Panc1 (cell line): ENCODE measurements around the gene CEP85L. TPM values are rescaled to one million over a fixed set of nuclear protein-coding genes. Genes with fewer than 3 reads are reported as not detected.

Source experiments
- ATAC-seq: fragments of 200-7000 bp; cut with Tn5 transposase; 2 replicates; pipeline ENCODE4 v1.9.1; 2020; ENCODE audit warnings: mild to moderate bottlenecking, moderate library complexity
- BruUV-seq: library from RNA; stranded (reverse); fragments of 400-500 nt; replicated peaks from 2 replicates; lab custom pipeline; 2021; lab: Mats Ljungman, UMichigan
- CTCF ChIA-PET: fragments of 300-600 bp; sonication (Branson Sonifier 250); formaldehyde crosslinking; loops from one replicate; lab custom pipeline; 2022; ENCODE audit warnings: antibody characterized with exemption; lab: Charles Lee
- POLR2A ChIA-PET: fragments of 300-600 bp; sonication (Branson Sonifier 250); formaldehyde crosslinking; loops from one replicate; lab custom pipeline; 2022; ENCODE audit warnings: antibody characterized with exemption; lab: Charles Lee
- DNase-seq: peaks from one replicate; pipeline ENCODE4 v3.0.0-alpha.2; 2010; ENCODE audit warnings: low read depth, low spot score
- H3K27ac ChIP-seq: 2 replicates; pipeline ENCODE4 v1.5.1; 2011; ENCODE audit warnings: mild to moderate bottlenecking, low read length, inconsistent platforms
- H3K27me3 ChIP-seq: fragments of 200-500 bp; sonication (Bioruptor generic); 2 replicates; pipeline ENCODE4 v1.6.0; 2014; ENCODE audit warnings: low read length, inconsistent platforms; ENCODE audit not compliant: control insufficient read depth, insufficient read depth
- H3K36me3 ChIP-seq: fragments of 200-500 bp; sonication (Bioruptor generic); 2 replicates; pipeline ENCODE4 v1.5.1; 2014; ENCODE audit warnings: inconsistent platforms, mild to moderate bottlenecking, low read length, moderate library complexity; ENCODE audit not compliant: control insufficient read depth, insufficient read depth
- H3K4me1 ChIP-seq: 2 replicates; pipeline ENCODE4 v1.5.1; 2011; ENCODE audit warnings: inconsistent platforms, mild to moderate bottlenecking, low read length, moderate library complexity; ENCODE audit not compliant: control insufficient read depth, insufficient read depth
- H3K4me3 ChIP-seq, 2 experiments: 2 replicates each; pipeline ENCODE4 v1.5.1; 2011 to 2012; ENCODE audit warnings: low read depth in 2 of 2, low read length in 2 of 2, mild to moderate bottlenecking in 2 of 2, inconsistent platforms in 1 of 2, moderate library complexity in 1 of 2
- H3K9me3 ChIP-seq: fragments of 200-500 bp; sonication (Bioruptor generic); 2 replicates; pipeline ENCODE4 v1.5.1; 2014; ENCODE audit warnings: low read depth, mild to moderate bottlenecking, inconsistent platforms, low read length, moderate library complexity; ENCODE audit not compliant: control insufficient read depth, insufficient read depth
- POLR2AphosphoS5 ChIP-seq: IDR thresholded peaks from 2 replicates; pipeline ENCODE4 v1.6.1; 2012; ENCODE audit warnings: mild to moderate bottlenecking, low read depth, low read length, moderate library complexity
- SIN3A ChIP-seq: IDR thresholded peaks from 2 replicates; pipeline ENCODE4 v1.6.1; 2012; ENCODE audit warnings: low read depth, mild to moderate bottlenecking, low read length, moderate library complexity, borderline replicate concordance; ENCODE audit not compliant: insufficient read depth
- TCF7L2 ChIP-seq: IDR thresholded peaks from 2 replicates; pipeline ENCODE4 v1.6.1; 2011; ENCODE audit warnings: mild to moderate bottlenecking, low read depth, low read length, inconsistent platforms
- in situ Hi-C: cut with HindIII; loops from 2 replicates; pipeline ENCODE4 v1.10.0; 2016; ENCODE audit warnings: low sequenced_read_pairs, low pct_unique_long_range_greater_than_20kb
- intact Hi-C: fragments of 100-400 bp; cut with micrococcal nuclease; formaldehyde crosslinking; loops from one replicate; pipeline ENCODE4 v1.10.0; 2022; ENCODE audit not compliant: unreplicated experiment
- total RNA-seq: library from RNA; stranded (reverse); gene quantifications from one replicate; pipeline ENCODE4 v1.2.1, GENCODE V29; 2021; ENCODE audit not compliant: unreplicated experiment
- TF ChIP-seq, protein P1 (sequence below), 2 experiments: IDR thresholded peaks; 2 replicates each; pipeline ENCODE4 v1.6.1; 2011 to 2012; ENCODE audit warnings: low read depth in 2 of 2, control low read depth in 1 of 2, low read length in 1 of 2, mild to moderate bottlenecking in 1 of 2, moderate library complexity in 1 of 2; ENCODE audit not compliant: insufficient read depth in 1 of 2
- TF ChIP-seq, protein P2 (sequence below): fragments of 450-650 bp; IDR thresholded peaks from 2 replicates; pipeline ENCODE4 v1.5.1; 2017; ENCODE audit warnings: mild to moderate bottlenecking

Gene CEP85L
- total RNA-seq, 1 experiment from 2014 or later: 6.7 TPM

DNA sequence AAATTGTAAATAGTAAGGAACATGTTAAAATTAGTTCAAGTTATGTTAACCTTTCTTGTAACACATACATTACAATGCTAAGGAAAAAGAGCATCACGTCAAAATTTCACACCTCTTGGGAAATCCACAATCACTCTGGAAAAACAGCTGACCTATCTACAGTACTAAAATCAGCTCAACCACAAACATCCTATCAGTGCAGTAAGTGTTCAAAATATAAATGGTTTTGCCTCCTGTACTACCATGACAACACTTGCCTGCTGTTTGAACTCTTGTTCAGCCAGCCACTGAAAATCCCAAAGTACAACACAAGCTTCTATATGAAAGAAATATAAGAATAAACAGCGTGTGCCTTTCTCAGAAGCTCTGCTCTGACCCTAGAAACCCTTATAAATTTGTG, 186.8 kb downstream of the CEP85L start:
- in situ Hi-C loops (no loop called here), intact Hi-C loops (no loop called here)
- H3K4me3 ChIP-seq: no peak overlapping the region
- ATAC-seq (no peak), DNase-seq (no peak)
- BruUV-seq: no TSS peak
- no peaks in the 10 kb centered on the region for H3K4me1 ChIP-seq
- CTCF ChIA-PET: no interaction called here
- H3K27me3 ChIP-seq: no peaks in the 10 kb centered on the region
- TF ChIP-seq TCF7L2 (no peak), POLR2AphosphoS5 (no peak)
- TF ChIP-seq, protein P1, sequence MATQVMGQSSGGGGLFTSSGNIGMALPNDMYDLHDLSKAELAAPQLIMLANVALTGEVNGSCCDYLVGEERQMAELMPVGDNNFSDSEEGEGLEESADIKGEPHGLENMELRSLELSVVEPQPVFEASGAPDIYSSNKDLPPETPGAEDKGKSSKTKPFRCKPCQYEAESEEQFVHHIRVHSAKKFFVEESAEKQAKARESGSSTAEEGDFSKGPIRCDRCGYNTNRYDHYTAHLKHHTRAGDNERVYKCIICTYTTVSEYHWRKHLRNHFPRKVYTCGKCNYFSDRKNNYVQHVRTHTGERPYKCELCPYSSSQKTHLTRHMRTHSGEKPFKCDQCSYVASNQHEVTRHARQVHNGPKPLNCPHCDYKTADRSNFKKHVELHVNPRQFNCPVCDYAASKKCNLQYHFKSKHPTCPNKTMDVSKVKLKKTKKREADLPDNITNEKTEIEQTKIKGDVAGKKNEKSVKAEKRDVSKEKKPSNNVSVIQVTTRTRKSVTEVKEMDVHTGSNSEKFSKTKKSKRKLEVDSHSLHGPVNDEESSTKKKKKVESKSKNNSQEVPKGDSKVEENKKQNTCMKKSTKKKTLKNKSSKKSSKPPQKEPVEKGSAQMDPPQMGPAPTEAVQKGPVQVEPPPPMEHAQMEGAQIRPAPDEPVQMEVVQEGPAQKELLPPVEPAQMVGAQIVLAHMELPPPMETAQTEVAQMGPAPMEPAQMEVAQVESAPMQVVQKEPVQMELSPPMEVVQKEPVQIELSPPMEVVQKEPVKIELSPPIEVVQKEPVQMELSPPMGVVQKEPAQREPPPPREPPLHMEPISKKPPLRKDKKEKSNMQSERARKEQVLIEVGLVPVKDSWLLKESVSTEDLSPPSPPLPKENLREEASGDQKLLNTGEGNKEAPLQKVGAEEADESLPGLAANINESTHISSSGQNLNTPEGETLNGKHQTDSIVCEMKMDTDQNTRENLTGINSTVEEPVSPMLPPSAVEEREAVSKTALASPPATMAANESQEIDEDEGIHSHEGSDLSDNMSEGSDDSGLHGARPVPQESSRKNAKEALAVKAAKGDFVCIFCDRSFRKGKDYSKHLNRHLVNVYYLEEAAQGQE (IDR thresholded peaks at IDR 0.05; ENCODE audit: insufficient read depth in 1 of 2, low read depth in 2 of 2, low read length in 1 of 2): no peak
- TF ChIP-seq, protein P2, sequence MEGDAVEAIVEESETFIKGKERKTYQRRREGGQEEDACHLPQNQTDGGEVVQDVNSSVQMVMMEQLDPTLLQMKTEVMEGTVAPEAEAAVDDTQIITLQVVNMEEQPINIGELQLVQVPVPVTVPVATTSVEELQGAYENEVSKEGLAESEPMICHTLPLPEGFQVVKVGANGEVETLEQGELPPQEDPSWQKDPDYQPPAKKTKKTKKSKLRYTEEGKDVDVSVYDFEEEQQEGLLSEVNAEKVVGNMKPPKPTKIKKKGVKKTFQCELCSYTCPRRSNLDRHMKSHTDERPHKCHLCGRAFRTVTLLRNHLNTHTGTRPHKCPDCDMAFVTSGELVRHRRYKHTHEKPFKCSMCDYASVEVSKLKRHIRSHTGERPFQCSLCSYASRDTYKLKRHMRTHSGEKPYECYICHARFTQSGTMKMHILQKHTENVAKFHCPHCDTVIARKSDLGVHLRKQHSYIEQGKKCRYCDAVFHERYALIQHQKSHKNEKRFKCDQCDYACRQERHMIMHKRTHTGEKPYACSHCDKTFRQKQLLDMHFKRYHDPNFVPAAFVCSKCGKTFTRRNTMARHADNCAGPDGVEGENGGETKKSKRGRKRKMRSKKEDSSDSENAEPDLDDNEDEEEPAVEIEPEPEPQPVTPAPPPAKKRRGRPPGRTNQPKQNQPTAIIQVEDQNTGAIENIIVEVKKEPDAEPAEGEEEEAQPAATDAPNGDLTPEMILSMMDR: no peak
- no peaks in the 10 kb centered on the region for H3K36me3 ChIP-seq
- no peaks in the 10 kb centered on the region for H3K9me3 ChIP-seq
- POLR2A ChIA-PET: no interaction called here
- H3K27ac ChIP-seq: no peak overlapping the region

DNA sequence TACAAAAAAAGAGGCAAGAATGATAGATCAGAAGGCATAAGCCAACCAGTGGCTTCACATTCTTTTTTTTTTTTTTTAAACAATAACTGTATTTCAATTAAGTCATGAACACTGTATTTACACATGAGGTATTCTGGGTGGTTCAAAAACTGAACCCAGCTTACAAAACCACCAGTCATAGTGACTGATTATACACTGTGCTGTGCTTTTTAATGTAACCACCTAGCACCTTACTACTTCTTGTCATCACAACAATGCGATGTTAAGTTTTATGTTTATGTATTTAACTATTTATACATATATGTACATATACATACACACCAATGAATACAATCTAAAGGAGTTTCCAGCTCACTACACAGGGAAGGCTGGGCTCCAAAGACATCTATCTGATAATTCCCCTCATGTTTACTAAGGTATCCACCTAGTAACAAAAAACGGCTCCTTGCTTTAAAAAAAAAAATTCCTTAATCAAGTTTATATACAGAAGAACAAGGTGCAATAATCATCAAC, 190.4 kb downstream of the CEP85L start:
- BruUV-seq: no TSS peak
- no peaks in the 10 kb centered on the region for H3K4me1 ChIP-seq
- ATAC-seq (no peak), DNase-seq (no peak)
- ChIA-PET CTCF (no interaction called here), POLR2A (interaction anchor here (0.7 kb wide), 1 partner anchor 60 kb away, joined by 5 read pairs; no protein-coding TSS in a partner anchor)
- no peak overlapping the region for H3K27ac ChIP-seq
- intact Hi-C loops: no loop called here
- H3K9me3 ChIP-seq: no peaks in the 10 kb centered on the region; the same call in 1 of the 2 replicates
- no peaks in the 10 kb centered on the region for H3K36me3 ChIP-seq
- H3K4me3 ChIP-seq: no peak overlapping the region
- in situ Hi-C loops: no loop called here
- no peaks in the 10 kb centered on the region for H3K27me3 ChIP-seq
- TF ChIP-seq TCF7L2: no peak
- TF ChIP-seq, protein P2: no peak
- no peak for TF ChIP-seq POLR2AphosphoS5
- TF ChIP-seq SIN3A: no peak
